A172 (cell line): Measurements from ENCODE around the gene ARL14EPL. TPM values are rescaled to one million over a fixed set of nuclear protein-coding genes. Genes with fewer than 3 reads are reported as not detected.

Experiments used
- DNase-seq: peaks from one replicate; pipeline ENCODE4 v3.0.0-alpha.2; 2015; ENCODE audit warnings: low spot score
- total RNA-seq: library from RNA; depleted of rRNA; stranded (reverse); fragments of >200 nt; shearing (Covaris generic); gene quantifications from 2 replicates; pipeline ENCODE4 v1.2.3, GENCODE V29; 2014; rRNA removed

Gene ARL14EPL
- 0.96 and 1.0 TPM in 2 replicates for total RNA-seq

- peak; percentile 95 for DNase-seq
Measured at GRCh38 chr5:116032094-116032517, at the start of gene ARL14EPL. Gene ARL14EPL (plus strand): TSS chr5:116032472. CDS start chr5:116051466, 18,994 bp downstream.

GRCh38 chr5:115983519-115983918, 48.8 kb upstream of the ARL14EPL start:
- DNase-seq: no peak

GRCh38 chr5:115985802-115986757, 46.2 kb upstream of the ARL14EPL start:
- DNase-seq: no peak

GRCh38 chr5:115988002-115988401, 44.3 kb upstream of the ARL14EPL start:
- DNase-seq: no peak

GRCh38 chr5:115992848-115993350, 39.4 kb upstream of the ARL14EPL start:
- no peak for DNase-seq

GRCh38 chr5:115995351-115995750, 36.9 kb upstream of the ARL14EPL start:
- DNase-seq: no peak

- DNase-seq: peak; percentile 23
Measured at GRCh38 chr5:116002116-116002906, 30.0 kb upstream of the ARL14EPL start.

GRCh38 chr5:116004248-116004647, 28.0 kb upstream of the ARL14EPL start:
- DNase-seq: no peak

- no peak for DNase-seq
Measured at GRCh38 chr5:116009806-116010205, 22.5 kb upstream of the ARL14EPL start.

GRCh38 chr5:116011046-116011445, 21.2 kb upstream of the ARL14EPL start:
- no peak for DNase-seq

- DNase-seq: no peak
Measured at GRCh38 chr5:116013207-116013785, 19.0 kb upstream of the ARL14EPL start.

GRCh38 chr5:116013936-116014335, 18.3 kb upstream of the ARL14EPL start:
- no peak for DNase-seq

GRCh38 chr5:116023619-116024018, 8.7 kb upstream of the ARL14EPL start:
- DNase-seq: no peak

GRCh38 chr5:116025866-116026265, 6.4 kb upstream of the ARL14EPL start:
- DNase-seq: no peak

GRCh38 chr5:116032991-116033390, 719 bp downstream of the ARL14EPL start:
- DNase-seq: no peak

- peak; percentile 36 for DNase-seq
Measured at GRCh38 chr5:116035123-116035522, 2.9 kb downstream of the ARL14EPL start.

GRCh38 chr5:116037236-116037822, 5.1 kb downstream of the ARL14EPL start:
- DNase-seq: no peak

GRCh38 chr5:116038817-116039216, 6.5 kb downstream of the ARL14EPL start:
- DNase-seq: no peak

- DNase-seq: no peak
Measured at GRCh38 chr5:116042375-116042774, 10.1 kb downstream of the ARL14EPL start.

GRCh38 chr5:116044073-116044472, 11.8 kb downstream of the ARL14EPL start:
- no peak for DNase-seq

- DNase-seq: peak; percentile 62
Measured at GRCh38 chr5:116045821-116046220, 13.5 kb downstream of the ARL14EPL start.
